ENCODE data around the gene ZYG11A. TPM values are rescaled to one million over a fixed set of nuclear protein-coding genes. Genes with fewer than 3 reads are reported as not detected.

ZYG11A gene
- polyA plus RNA-seq, 2 donors = 0.51 to 0.79 TPM

DNA sequence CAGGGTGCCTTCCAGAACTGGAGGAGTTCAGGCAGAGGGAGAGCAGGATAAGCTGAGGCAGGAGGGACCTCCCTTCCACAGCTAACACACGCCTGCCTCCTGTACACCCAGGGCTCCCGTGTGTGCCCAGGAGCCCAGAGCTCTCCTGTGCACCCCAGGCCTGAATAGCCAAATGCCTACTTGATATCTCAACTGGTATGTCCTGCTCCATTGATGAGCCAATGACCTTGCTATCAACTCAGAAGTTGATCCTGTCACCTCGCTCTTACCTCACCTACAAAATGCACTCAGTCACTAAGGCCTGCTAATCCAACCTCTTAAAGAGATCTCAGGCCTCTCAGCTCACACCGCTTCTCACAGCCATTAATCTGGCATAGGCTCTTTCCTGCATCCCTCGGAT is 71.9 kb downstream of the ZYG11A start:
- peaks cover 0 to 8% of the 10 kb centered on the region in 2 donors for H3K36me3 ChIP-seq (ENCODE audit: control insufficient read depth in 2 of 2, insufficient read depth in 2 of 2, low read length in 1 of 2)
- WGBS, 2 donors = 65 to 79% methylated on average over 5 of the region's 5 CpGs
- peak overlapping the region in 1 of 2 donors; percentile 56 for H3K27ac ChIP-seq (ENCODE audit: low read depth in 2 of 2, low read length in 1 of 2)

GRCh38 chr1:52915211-52915854 is 72.8 kb downstream of the ZYG11A start:
- Histone ChIP-seq H3K27me3 (ENCODE audit: control insufficient read depth in 1 of 2, insufficient read depth in 2 of 2, low read length in 2 of 2) (no peaks in the 10 kb centered on the region), H3K4me1 (ENCODE audit: control insufficient read depth in 2 of 2, insufficient read depth in 2 of 2, low read length in 1 of 2) (peaks cover 2 to 19% of the 10 kb centered on the region in 2 donors), H3K9me3 (ENCODE audit: control insufficient read depth in 2 of 2, insufficient read depth in 1 of 2, low read depth in 1 of 2, low read length in 1 of 2) (no peaks in the 10 kb centered on the region), H3K36me3 (ENCODE audit: control insufficient read depth in 2 of 2, insufficient read depth in 2 of 2, low read length in 1 of 2) (peaks cover 0 to 8% of the 10 kb centered on the region in 2 donors), H3K4me3 (ENCODE audit: low read depth in 1 of 2, low read length in 2 of 2) (no peak overlapping the region), H3K27ac (ENCODE audit: low read depth in 2 of 2, low read length in 1 of 2) (peak overlapping the region in 1 of 2 donors; percentile 56)
- WGBS, 2 donors = 88 to 97% methylated on average over 2 of the region's 2 CpGs

More for the DNA sequence above, 71.9 kb downstream of the ZYG11A start:
- Histone ChIP-seq H3K4me3 (ENCODE audit: low read depth in 1 of 2, low read length in 2 of 2) (no peak overlapping the region), H3K27me3 (ENCODE audit: control insufficient read depth in 1 of 2, insufficient read depth in 2 of 2, low read length in 2 of 2) (no peaks in the 10 kb centered on the region), H3K4me1 (ENCODE audit: control insufficient read depth in 2 of 2, insufficient read depth in 2 of 2, low read length in 1 of 2) (peaks cover 0 to 13% of the 10 kb centered on the region in 2 donors), H3K9me3 (ENCODE audit: control insufficient read depth in 2 of 2, insufficient read depth in 1 of 2, low read depth in 1 of 2, low read length in 1 of 2) (no peaks in the 10 kb centered on the region)

GRCh38 chr1:52915855-52916220 is 73.3 kb downstream of the ZYG11A start:
- no peak overlapping the region for H3K4me3 ChIP-seq (ENCODE audit: low read depth in 1 of 2, low read length in 2 of 2)
- H3K4me1 ChIP-seq (ENCODE audit: control insufficient read depth in 2 of 2, insufficient read depth in 2 of 2, low read length in 1 of 2) = peaks cover 2 to 19% of the 10 kb centered on the region in 2 donors
- no peaks in the 10 kb centered on the region for H3K9me3 ChIP-seq (ENCODE audit: control insufficient read depth in 2 of 2, insufficient read depth in 1 of 2, low read depth in 1 of 2, low read length in 1 of 2)
- 81 to 89% methylated on average over 7 of the region's 7 CpGs for WGBS, 2 donors
- H3K27me3 ChIP-seq (ENCODE audit: control insufficient read depth in 1 of 2, insufficient read depth in 2 of 2, low read length in 2 of 2) = no peaks in the 10 kb centered on the region
- H3K27ac ChIP-seq (ENCODE audit: low read depth in 2 of 2, low read length in 1 of 2) = no peak overlapping the region
- peaks cover 0 to 8% of the 10 kb centered on the region in 2 donors for H3K36me3 ChIP-seq (ENCODE audit: control insufficient read depth in 2 of 2, insufficient read depth in 2 of 2, low read length in 1 of 2)

- Histone ChIP-seq H3K4me1 (ENCODE audit: control insufficient read depth in 2 of 2, insufficient read depth in 2 of 2, low read length in 1 of 2) (peaks cover 2 to 19% of the 10 kb centered on the region in 2 donors), H3K27ac (ENCODE audit: low read depth in 2 of 2, low read length in 1 of 2) (no peak overlapping the region)
- WGBS, 2 donors = 83 to 87% methylated on average over 10 of the region's 10 CpGs
These were observed 73.8 kb downstream of the ZYG11A start for GRCh38 chr1:52916241-52916975.

DNA sequence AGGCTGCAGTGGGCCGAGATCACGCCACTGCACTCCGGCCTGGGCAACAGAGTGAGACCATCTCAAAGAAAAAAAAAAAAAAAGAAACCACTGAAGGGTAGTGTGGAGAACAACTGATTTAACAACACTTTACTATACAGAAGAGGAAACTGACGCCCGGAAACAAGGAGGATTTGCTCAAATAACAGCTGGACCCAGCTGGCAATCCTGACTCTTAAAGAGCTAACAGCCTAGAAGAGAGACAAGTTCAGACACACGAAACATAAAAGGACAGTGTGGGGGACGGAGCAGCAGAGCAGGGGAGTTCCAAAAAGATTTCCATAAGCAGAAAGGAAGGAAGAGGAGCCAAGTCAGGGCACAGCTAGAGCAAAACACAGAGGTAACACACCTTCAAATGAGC is 74.6 kb downstream of the ZYG11A start:
- Histone ChIP-seq H3K27ac (ENCODE audit: low read depth in 2 of 2, low read length in 1 of 2) (peak overlapping the region in 1 of 2 donors; percentile 47), H3K4me1 (ENCODE audit: control insufficient read depth in 2 of 2, insufficient read depth in 2 of 2, low read length in 1 of 2) (peaks cover 2 to 19% of the 10 kb centered on the region in 2 donors), H3K9me3 (ENCODE audit: control insufficient read depth in 2 of 2, insufficient read depth in 1 of 2, low read depth in 1 of 2, low read length in 1 of 2) (no peaks in the 10 kb centered on the region), H3K36me3 (ENCODE audit: control insufficient read depth in 2 of 2, insufficient read depth in 2 of 2, low read length in 1 of 2) (peaks cover 0 to 2% of the 10 kb centered on the region in 2 donors), H3K27me3 (ENCODE audit: control insufficient read depth in 1 of 2, insufficient read depth in 2 of 2, low read length in 2 of 2) (no peaks in the 10 kb centered on the region), H3K4me3 (ENCODE audit: low read depth in 1 of 2, low read length in 2 of 2) (no peak overlapping the region)
- 59 to 75% methylated on average over 7 of the region's 7 CpGs for WGBS, 2 donors

More at GRCh38 chr1:52916241-52916975, 73.8 kb downstream of the ZYG11A start:
- Histone ChIP-seq H3K36me3 (ENCODE audit: control insufficient read depth in 2 of 2, insufficient read depth in 2 of 2, low read length in 1 of 2) (peaks cover 0 to 6% of the 10 kb centered on the region in 2 donors), H3K27me3 (ENCODE audit: control insufficient read depth in 1 of 2, insufficient read depth in 2 of 2, low read length in 2 of 2) (no peaks in the 10 kb centered on the region), H3K9me3 (ENCODE audit: control insufficient read depth in 2 of 2, insufficient read depth in 1 of 2, low read depth in 1 of 2, low read length in 1 of 2) (no peaks in the 10 kb centered on the region), H3K4me3 (ENCODE audit: low read depth in 1 of 2, low read length in 2 of 2) (no peak overlapping the region)

- 83 to 91% methylated on average over 1 of the region's 1 CpG for WGBS, 2 donors
- Histone ChIP-seq H3K27me3 (ENCODE audit: control insufficient read depth in 1 of 2, insufficient read depth in 2 of 2, low read length in 2 of 2) (no peaks in the 10 kb centered on the region), H3K9me3 (ENCODE audit: control insufficient read depth in 2 of 2, insufficient read depth in 1 of 2, low read depth in 1 of 2, low read length in 1 of 2) (no peaks in the 10 kb centered on the region), H3K4me3 (ENCODE audit: low read depth in 1 of 2, low read length in 2 of 2) (no peak overlapping the region), H3K36me3 (ENCODE audit: control insufficient read depth in 2 of 2, insufficient read depth in 2 of 2, low read length in 1 of 2) (peaks cover 0 to 2% of the 10 kb centered on the region in 2 donors), H3K27ac (ENCODE audit: low read depth in 2 of 2, low read length in 1 of 2) (peak overlapping the region in 1 of 2 donors; percentile 47), H3K4me1 (ENCODE audit: control insufficient read depth in 2 of 2, insufficient read depth in 2 of 2, low read length in 1 of 2) (peaks cover 2 to 19% of the 10 kb centered on the region in 2 donors)
These were observed 75.0 kb downstream of the ZYG11A start for GRCh38 chr1:52917581-52917980.

DNA sequence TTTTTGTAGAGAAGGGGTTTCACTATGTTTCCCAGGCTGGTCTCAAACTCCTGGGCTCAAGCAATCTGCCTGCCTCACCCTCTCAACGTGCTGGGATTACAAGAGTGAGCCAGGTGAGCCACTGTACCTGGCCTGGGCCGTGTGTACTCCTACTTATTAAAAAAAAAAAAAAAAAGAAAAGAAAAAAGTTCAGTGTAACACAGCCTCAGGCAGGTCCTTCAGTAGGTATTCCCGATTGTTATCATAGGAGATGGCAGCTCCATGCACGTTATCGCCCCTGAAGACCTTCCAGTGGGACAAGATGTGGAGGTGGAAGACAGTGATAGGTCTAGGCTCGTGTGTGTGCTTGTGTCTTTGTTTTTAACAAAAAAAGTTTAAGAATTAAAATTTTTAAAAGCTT is 75.6 kb downstream of the ZYG11A start:
- H3K4me1 ChIP-seq (ENCODE audit: control insufficient read depth in 2 of 2, insufficient read depth in 2 of 2, low read length in 1 of 2) = peaks cover 2 to 19% of the 10 kb centered on the region in 2 donors

GRCh38 chr1:52919051-52919722 is 76.6 kb downstream of the ZYG11A start:
- no peaks in the 10 kb centered on the region for H3K36me3 ChIP-seq (ENCODE audit: control insufficient read depth in 2 of 2, insufficient read depth in 2 of 2, low read length in 1 of 2)
- H3K4me3 ChIP-seq (ENCODE audit: low read depth in 1 of 2, low read length in 2 of 2) = no peak overlapping the region
- peaks cover 2 to 16% of the 10 kb centered on the region in 2 donors for H3K4me1 ChIP-seq (ENCODE audit: control insufficient read depth in 2 of 2, insufficient read depth in 2 of 2, low read length in 1 of 2)
- WGBS, 2 donors = 82 to 88% methylated on average over 7 of the region's 7 CpGs
- peak overlapping the region; percentile 45 to 82 for H3K27ac ChIP-seq (ENCODE audit: low read depth in 2 of 2, low read length in 1 of 2)
- no peaks in the 10 kb centered on the region for H3K27me3 ChIP-seq (ENCODE audit: control insufficient read depth in 1 of 2, insufficient read depth in 2 of 2, low read length in 2 of 2)
- H3K9me3 ChIP-seq (ENCODE audit: control insufficient read depth in 2 of 2, insufficient read depth in 1 of 2, low read depth in 1 of 2, low read length in 1 of 2) = no peaks in the 10 kb centered on the region

More for the DNA sequence above, 75.6 kb downstream of the ZYG11A start:
- Histone ChIP-seq H3K27me3 (ENCODE audit: control insufficient read depth in 1 of 2, insufficient read depth in 2 of 2, low read length in 2 of 2) (no peaks in the 10 kb centered on the region), H3K36me3 (ENCODE audit: control insufficient read depth in 2 of 2, insufficient read depth in 2 of 2, low read length in 1 of 2) (peaks cover 0 to 2% of the 10 kb centered on the region in 2 donors), H3K27ac (ENCODE audit: low read depth in 2 of 2, low read length in 1 of 2) (no peak overlapping the region), H3K4me3 (ENCODE audit: low read depth in 1 of 2, low read length in 2 of 2) (no peak overlapping the region), H3K9me3 (ENCODE audit: control insufficient read depth in 2 of 2, insufficient read depth in 1 of 2, low read depth in 1 of 2, low read length in 1 of 2) (no peaks in the 10 kb centered on the region)
- WGBS, 2 donors = 63 to 68% methylated on average over 6 of the region's 6 CpGs

- 86 to 90% methylated on average over 10 of the region's 10 CpGs for WGBS, 2 donors
- H3K27ac ChIP-seq (ENCODE audit: low read depth in 2 of 2, low read length in 1 of 2) = peak overlapping the region; percentile 45 to 82
- H3K27me3 ChIP-seq (ENCODE audit: control insufficient read depth in 1 of 2, insufficient read depth in 2 of 2, low read length in 2 of 2) = no peaks in the 10 kb centered on the region
- peak overlapping the region in 1 of 2 donors; percentile 66 for H3K4me3 ChIP-seq (ENCODE audit: low read depth in 1 of 2, low read length in 2 of 2)
- H3K9me3 ChIP-seq (ENCODE audit: control insufficient read depth in 2 of 2, insufficient read depth in 1 of 2, low read depth in 1 of 2, low read length in 1 of 2) = no peaks in the 10 kb centered on the region
- peaks cover 2 to 14% of the 10 kb centered on the region in 2 donors for H3K4me1 ChIP-seq (ENCODE audit: control insufficient read depth in 2 of 2, insufficient read depth in 2 of 2, low read length in 1 of 2)
- H3K36me3 ChIP-seq (ENCODE audit: control insufficient read depth in 2 of 2, insufficient read depth in 2 of 2, low read length in 1 of 2) = no peaks in the 10 kb centered on the region
These were observed 77.3 kb downstream of the ZYG11A start for GRCh38 chr1:52919723-52920483.
